K562 (cell line): ENCODE results near the gene GZMA. TPM values are rescaled to one million over a fixed set of nuclear protein-coding genes. Genes with fewer than 3 reads are reported as not detected.

Experiments
- ATAC-seq: fragments of 200-7000 bp; cut with Tn5 transposase; 3 replicates; pipeline ENCODE4 v1.9.1; 2020; ENCODE audit warnings: moderate library complexity
- BruUV-seq: library from RNA; stranded (reverse); fragments of 400-500 nt; replicated peaks from 2 replicates; lab custom pipeline; 2021; lab: Mats Ljungman, UMichigan
- CTCF ChIA-PET: fragments of 300-600 bp; formaldehyde crosslinking; extraction: SDS; loops from one replicate; lab custom pipeline; 2021; ENCODE audit warnings: low intra/inter-chr PET ratio; lab: Yijun Ruan, JAX
- POLR2A ChIA-PET: fragments of 300-600, 350-650 bp; sonication (Branson Sonifier 250); formaldehyde crosslinking; extraction: SDS; loops from one replicate; lab custom pipeline; 2021; ENCODE audit warnings: antibody characterized with exemption, inconsistent platforms; lab: Yijun Ruan, JAX
- DNase-seq, 4 experiments: peaks; one replicate each; pipeline versions ENCODE4 v3.0.0 to v3.0.0-alpha.2; 2011 to 2018; ENCODE audit warnings: low spot score in 3 of 4, mixed read lengths in 3 of 4; ENCODE audit errors: extremely low read depth in 1 of 4
- FAIRE-seq: peaks from 2 replicates; lab custom pipeline; 2011; peaks lifted over from hg19 to GRCh38; lab: Jason Lieb, UNC
- H2AFZ ChIP-seq: 2 replicates; pipeline ENCODE4 v1.6.0; 2011; ENCODE audit warnings: low read depth, low read length, control low read depth, inconsistent platforms
- H3K27ac ChIP-seq: fragments of 200-600 bp; 3 replicates; pipeline ENCODE4 v1.8.0; 2011; ENCODE audit warnings: low read depth, mild to moderate bottlenecking, control low read depth, inconsistent platforms, low read length, moderate library complexity, mixed read lengths; ENCODE audit errors: extremely low read depth
- H3K27me3 ChIP-seq, 2 experiments: fragments of 300-600 bp in 1 of 2; 2 replicates in 1 of 2; 3 replicates in 1 of 2; pipeline versions ENCODE4 v1.6.0 to v1.8.0; 2011; ENCODE audit warnings: inconsistent platforms in 2 of 2, low read length in 2 of 2, mild to moderate bottlenecking in 1 of 2, mixed read lengths in 1 of 2, moderate library complexity in 1 of 2; ENCODE audit not compliant: control insufficient read depth in 2 of 2, insufficient read depth in 2 of 2
- H3K36me3 ChIP-seq: fragments of 300-600 bp; 3 replicates; pipeline ENCODE4 v1.8.0; 2011; ENCODE audit warnings: mild to moderate bottlenecking, low read length, inconsistent platforms; ENCODE audit not compliant: control insufficient read depth, insufficient read depth
- H3K4me1 ChIP-seq, 2 experiments: fragments of 200-600 bp in 1 of 2; replicated peaks in 1 of 2; 2 replicates in 1 of 2; 3 replicates in 1 of 2; pipeline versions ENCODE4 v1.5.1 to v1.8.0; 2011; ENCODE audit warnings: inconsistent platforms in 2 of 2, low read length in 2 of 2, mild to moderate bottlenecking in 1 of 2, mixed read lengths in 1 of 2, moderate library complexity in 1 of 2; ENCODE audit not compliant: control insufficient read depth in 2 of 2, insufficient read depth in 2 of 2
- H3K4me2 ChIP-seq: 2 replicates; pipeline ENCODE4 v1.6.1; 2011; ENCODE audit warnings: low read length, control low read depth, inconsistent platforms, mixed read lengths; ENCODE audit not compliant: insufficient read depth
- H3K4me3 ChIP-seq: fragments of 200-600 bp; sonication (generic), shearing (Covaris generic); 2 replicates; pipeline ENCODE4 v1.5.1; 2016; ENCODE audit warnings: control low read depth, inconsistent platforms
- H3K79me2 ChIP-seq: fragments of 200-600 bp; 3 replicates; pipeline ENCODE4 v1.8.0; 2011; ENCODE audit warnings: low read length, inconsistent platforms; ENCODE audit not compliant: control insufficient read depth, insufficient read depth
- H3K9ac ChIP-seq, 2 experiments: 2 replicates each; pipeline versions ENCODE4 v1.6.0 to v1.6.1; 2011; ENCODE audit warnings: low read depth in 2 of 2, low read length in 2 of 2, control low read depth in 1 of 2, inconsistent platforms in 1 of 2, mild to moderate bottlenecking in 1 of 2, mixed read lengths in 1 of 2; ENCODE audit not compliant: insufficient read depth in 1 of 2
- H3K9me1 ChIP-seq: one replicate; pipeline ENCODE4 v1.6.0; 2011; ENCODE audit warnings: inconsistent platforms, mild to moderate bottlenecking, low read length, moderate library complexity; ENCODE audit not compliant: control insufficient read depth, insufficient read depth
- H3K9me3 ChIP-seq: replicated peaks from 2 replicates; pipeline ENCODE4 v1.5.1; 2011; ENCODE audit warnings: low read depth, low read length, inconsistent platforms; ENCODE audit not compliant: control insufficient read depth, insufficient read depth
- H4K20me1 ChIP-seq: replicated peaks from 2 replicates; pipeline ENCODE4 v1.6.1; 2011; ENCODE audit warnings: low read length, inconsistent platforms, mixed read lengths; ENCODE audit not compliant: control insufficient read depth, insufficient read depth
- ARID2 ChIP-seq: fragments of 450-650 bp; IDR thresholded peaks from 2 replicates; pipeline ENCODE4 v1.6.1; 2017; ENCODE audit warnings: antibody characterized with exemption, mild to moderate bottlenecking
- CBX2 ChIP-seq: fragments of 200-600 bp; sonication (generic); IDR thresholded peaks from one replicate; pipeline ENCODE4 v1.6.1; 2012; ENCODE audit warnings: mild to moderate bottlenecking, low read length, inconsistent platforms; ENCODE audit not compliant: insufficient read depth, poor library complexity, severe bottlenecking
- E2F5 ChIP-seq: sonication (generic); formaldehyde crosslinking; IDR thresholded peaks from 2 replicates; pipeline ENCODE4 v1.8.0; 2022; ENCODE audit warnings: mild to moderate bottlenecking, missing genetic modification reagents
- FUS ChIP-seq: fragments of 200-400 bp; formaldehyde crosslinking; optimal IDR thresholded peaks from 2 replicates; pipeline ENCODE3; 2017; ENCODE audit warnings: low read depth, low read length
- HES1 ChIP-seq: fragments of 450-650 bp; IDR thresholded peaks from 2 replicates; pipeline ENCODE4 v1.6.1; 2016; ENCODE audit warnings: low read depth, mild to moderate bottlenecking, moderate library complexity
- NFE2L1 ChIP-seq: fragments of 450-650 bp; IDR thresholded peaks from 2 replicates; pipeline ENCODE4 v1.6.1; 2016; ENCODE audit warnings: missing genetic modification characterization, low read depth, mild to moderate bottlenecking, missing compliant biosample characterization, moderate library complexity, borderline replicate concordance
- ZNF77 ChIP-seq: fragments of 250-450 bp; sonication (Bioruptor Pico); IDR thresholded peaks from 2 replicates; pipeline ENCODE4 v1.5.0; 2020
- WGBS: fragments of 100-300 bp; shearing (Covaris generic); methylation state at CpG from one replicate; pipeline ENCODE4 v1.1.6; 2016; ENCODE audit warnings: low coverage, mixed read lengths; ENCODE audit not compliant: insufficient coverage; ENCODE audit errors: missing lambda C conversion rate; 5-methylcytosine and 5-hydroxymethylcytosine counted together
- in situ Hi-C: fragments of 300-500 bp; cut with MboI; formaldehyde crosslinking; loops from 4 replicates; pipeline ENCODE4 v1.15.0; 2018; ENCODE audit warnings: inconsistent platforms, mixed read lengths
- intact Hi-C: fragments of 100-400 bp; cut with micrococcal nuclease; formaldehyde crosslinking; loops from 2 replicates; pipeline ENCODE4 v1.14.2; 2022
- polyA plus RNA-seq, 8 experiments: library from polyadenylated mRNA; depleted of rRNA in 4 of 8; stranded (reverse) in 5 of 8; unstranded in 3 of 8; fragments of >200 nt; fragmentation: Nextera tagmentation in 2 of 8; fragmentation: Illumina TruSeq in 1 of 8; extraction: Ambion mirVana in 2 of 8; extraction: Trizol in 1 of 8; gene quantifications; 2 replicates each; pipeline versions ENCODE4 v1.2.1 to v1.2.3, GENCODE V29; 2011 to 2014; ENCODE audit warnings: inconsistent platforms in 1 of 8, missing spikeins in 1 of 8
- total RNA-seq, 7 experiments: library from RNA; depleted of rRNA in 6 of 7; stranded (reverse); fragments of >200 nt in 6 of 7; fragmentation: Illumina TruSeq in 2 of 7; extraction: Trizol in 2 of 7; gene quantifications; 2 replicates each; pipeline versions ENCODE4 v1.2.1 to v1.2.3, GENCODE V29; 2011 to 2021; ENCODE audit warnings: low replicate concordance in 1 of 7

GZMA gene
- total and polyA plus RNA-seq, 9 of the 15 experiments (the other 6 are each of a cell fraction or from before 2014, with no cell fraction given) = not detected

DNA sequence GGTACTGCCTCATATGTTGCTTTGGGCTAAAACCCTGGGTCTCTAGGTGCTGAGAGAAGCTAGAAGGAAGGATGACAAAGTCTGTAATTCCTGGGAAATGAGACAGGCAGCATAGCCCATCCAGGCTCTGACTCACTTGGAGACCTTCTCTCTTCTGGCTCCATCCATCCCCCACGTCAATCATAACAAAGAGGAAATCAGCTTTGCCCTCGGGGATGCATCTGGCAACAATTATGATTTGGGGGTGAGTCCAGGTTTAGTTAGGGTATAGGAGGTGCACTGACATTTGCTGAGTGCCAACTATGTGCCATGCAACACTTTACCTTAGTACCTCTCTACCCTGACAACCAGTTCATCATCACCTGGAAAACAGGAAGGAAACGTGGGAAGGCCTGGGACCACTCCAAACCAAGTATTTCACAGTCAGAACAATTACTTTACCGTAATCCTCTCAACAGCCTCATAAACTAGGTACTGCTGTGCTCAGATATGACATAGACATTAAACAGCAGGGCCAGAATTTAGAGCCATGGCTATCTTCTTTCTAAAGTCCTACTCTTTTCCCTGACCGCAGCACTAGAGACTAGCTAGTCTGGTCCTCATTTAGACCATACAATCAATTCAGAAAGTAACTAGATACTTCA is 39.1 kb upstream of the GZMA start:
- no peak for TF ChIP-seq E2F5 (CRISPR knock-in tag)
- no peak for TF ChIP-seq ZNF77 (CRISPR knock-in tag)
- ATAC-seq (no peak), DNase-seq (no peak), FAIRE-seq (no peak)
- ChIA-PET POLR2A (no interaction called here), CTCF (no interaction called here)
- no peaks in the 10 kb centered on the region for H3K4me1 ChIP-seq
- H2AFZ ChIP-seq = no peak overlapping the region
- intact Hi-C loops = no loop called here
- no peak overlapping the region for H3K27ac ChIP-seq
- in situ Hi-C loops = no loop called here
- H3K9me3 ChIP-seq = no peaks in the 10 kb centered on the region
- H3K4me3 ChIP-seq = no peak overlapping the region
- H3K9ac ChIP-seq = no peak overlapping the region
- H3K79me2 ChIP-seq = no peaks in the 10 kb centered on the region
- no peaks in the 10 kb centered on the region for H3K36me3 ChIP-seq
- H3K27me3 ChIP-seq = no peaks in the 10 kb centered on the region; a peak in 2 of 5 replicates
- H4K20me1 ChIP-seq = no peaks in the 10 kb centered on the region
- no peaks in the 10 kb centered on the region for H3K9me1 ChIP-seq
- BruUV-seq = no TSS peak
- WGBS = 2% methylated on average over 5 of the region's 5 CpGs
- H3K4me2 ChIP-seq = no peak overlapping the region

GRCh38 chr5:55063899-55064298 is 38.5 kb upstream of the GZMA start:
- no peak overlapping the region for H3K4me2 ChIP-seq
- FAIRE-seq (no peak), DNase-seq (no peak), ATAC-seq (no peak)
- H3K9ac ChIP-seq = no peak overlapping the region
- no peak overlapping the region for H2AFZ ChIP-seq
- TF ChIP-seq CBX2 (no peak), ARID2 (no peak), HES1 (no peak), NFE2L1 (tag) (no peak), FUS (no peak)
- H3K36me3 ChIP-seq = no peaks in the 10 kb centered on the region
- WGBS = 0% methylated on average over 2 of the region's 2 CpGs
- H3K4me1 ChIP-seq = no peaks in the 10 kb centered on the region
- intact Hi-C loops (no loop called here), in situ Hi-C loops (no loop called here)
- BruUV-seq = no TSS peak
- H3K27me3 ChIP-seq = no peaks in the 10 kb centered on the region; a peak in 2 of 5 replicates
- ChIA-PET CTCF (no interaction called here), POLR2A (no interaction called here)
- no peaks in the 10 kb centered on the region for H3K9me1 ChIP-seq
- H3K79me2 ChIP-seq = no peaks in the 10 kb centered on the region
- H3K27ac ChIP-seq = no peak overlapping the region
- no peaks in the 10 kb centered on the region for H3K9me3 ChIP-seq
- no peaks in the 10 kb centered on the region for H4K20me1 ChIP-seq
- no peak overlapping the region for H3K4me3 ChIP-seq
